ENCODE measurements around the gene PSMD11.

PSMD11 gene

DNA sequence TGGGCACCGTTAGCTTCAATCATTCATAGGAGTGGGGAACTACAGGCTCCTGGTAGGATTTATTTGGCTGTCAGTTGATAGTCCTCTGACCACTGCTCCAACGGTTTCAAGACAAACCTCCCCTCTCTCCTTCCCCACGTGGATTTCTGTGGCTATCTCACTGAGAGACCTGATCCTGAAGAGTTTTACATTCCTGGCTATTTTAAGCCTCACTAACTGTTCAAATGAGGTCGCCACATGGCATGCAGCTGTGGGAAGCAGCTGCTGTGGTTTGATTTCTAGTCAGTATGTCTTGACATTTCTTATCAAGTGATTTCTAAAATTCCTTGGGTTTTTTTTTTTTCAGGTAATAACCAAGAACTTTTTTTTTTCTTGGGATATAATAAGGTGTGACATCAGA is 80.8 kb downstream of the PSMD11 start:
- CTCF ChIA-PET, result interaction anchor here (0.7 kb wide), 1 partner anchor 13 kb away, joined by 3 read pairs; no protein-coding TSS in a partner anchor
- no peak for DNase-seq (ENCODE audit: extremely low spot score)
- POLR2A ChIA-PET, result no interaction called here
- TF ChIP-seq FOXM1 (IDR thresholded peaks at IDR 0.05; ENCODE audit: borderline replicate concordance) (no peak), PKNOX1 (IDR thresholded peaks at IDR 0.05) (no peak), L3MBTL2 (conservative IDR thresholded peaks at IDR 0.05) (no peak), ELF4 (IDR thresholded peaks at IDR 0.05) (no peak), ARNT (IDR thresholded peaks at IDR 0.05) (no peak), TARDBP (IDR thresholded peaks at IDR 0.05) (no peak), ZNF384 (IDR thresholded peaks at IDR 0.05) (no peak), SP1 (IDR thresholded peaks at IDR 0.05) (no peak), LEF1 (IDR thresholded peaks at IDR 0.05; ENCODE audit: borderline replicate concordance) (no peak), SUZ12 (IDR thresholded peaks at IDR 0.05) (no peak), FOXK2 (IDR thresholded peaks at IDR 0.05) (no peak), CTBP1 (IDR thresholded peaks at IDR 0.05; ENCODE audit: borderline replicate concordance) (no peak), BHLHE40 (IDR thresholded peaks at IDR 0.05; ENCODE audit: borderline replicate concordance) (no peak)

GRCh38 chr17:32527146-32527545 is 82.8 kb downstream of the PSMD11 start:
- POLR2A ChIA-PET, result no interaction called here
- DNase-seq (ENCODE audit: extremely low spot score), result no peak
- TF ChIP-seq LEF1 (IDR thresholded peaks at IDR 0.05; ENCODE audit: borderline replicate concordance) (no peak), BHLHE40 (IDR thresholded peaks at IDR 0.05; ENCODE audit: borderline replicate concordance) (no peak), ELF4 (IDR thresholded peaks at IDR 0.05) (no peak), FOXK2 (IDR thresholded peaks at IDR 0.05) (no peak), FOXA1 (IDR thresholded peaks at IDR 0.05) (no peak), TARDBP (IDR thresholded peaks at IDR 0.05) (no peak), L3MBTL2 (conservative IDR thresholded peaks at IDR 0.05) (no peak), CTBP1 (IDR thresholded peaks at IDR 0.05; ENCODE audit: borderline replicate concordance) (no peak), FOXM1 (IDR thresholded peaks at IDR 0.05; ENCODE audit: borderline replicate concordance) (no peak), SUZ12 (IDR thresholded peaks at IDR 0.05) (no peak), ARNT (IDR thresholded peaks at IDR 0.05) (no peak), NFRKB (IDR thresholded peaks at IDR 0.05) (no peak), PKNOX1 (IDR thresholded peaks at IDR 0.05) (no peak)
- CTCF ChIA-PET, result no interaction called here

DNA sequence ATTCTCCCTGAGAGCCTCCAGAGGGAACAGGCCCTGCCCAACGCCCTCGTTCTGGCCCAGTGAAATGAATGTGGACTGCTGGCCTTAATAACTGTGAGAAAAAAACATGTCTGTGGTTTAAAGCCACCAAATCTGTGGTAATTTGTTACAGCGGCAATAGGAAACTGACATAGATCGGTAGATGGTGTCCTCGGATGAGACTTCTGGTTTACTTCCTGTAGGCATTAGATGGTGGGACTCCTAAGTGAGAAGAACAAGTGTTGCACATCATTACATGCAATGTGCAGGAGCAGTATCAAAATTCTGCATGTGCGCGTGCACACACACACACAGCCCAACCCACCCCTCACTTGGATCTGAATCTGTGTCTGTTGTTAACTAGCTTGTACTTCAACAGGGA is 84.5 kb downstream of the PSMD11 start:
- ChIA-PET CTCF (no interaction called here), POLR2A (interaction anchor here (0.7 kb wide), 1 partner anchor 18 kb away, joined by 3 read pairs; no protein-coding TSS in a partner anchor)
- TF ChIP-seq ZNF384 (IDR thresholded peaks at IDR 0.05), result no peak
- no peak for TF ChIP-seq TARDBP (IDR thresholded peaks at IDR 0.05)
- TF ChIP-seq SP1 (IDR thresholded peaks at IDR 0.05), result no peak
- no peak for TF ChIP-seq ELF4 (IDR thresholded peaks at IDR 0.05)
- no peak for TF ChIP-seq PKNOX1 (IDR thresholded peaks at IDR 0.05)
- TF ChIP-seq L3MBTL2 (conservative IDR thresholded peaks at IDR 0.05), result no peak
- no peak for TF ChIP-seq LEF1 (IDR thresholded peaks at IDR 0.05; ENCODE audit: borderline replicate concordance)
- TF ChIP-seq BHLHE40 (IDR thresholded peaks at IDR 0.05; ENCODE audit: borderline replicate concordance), result no peak
- no peak for TF ChIP-seq SUZ12 (IDR thresholded peaks at IDR 0.05)
- no peak for TF ChIP-seq FOXA1 (IDR thresholded peaks at IDR 0.05)
- no peak for TF ChIP-seq NFRKB (IDR thresholded peaks at IDR 0.05)
- no peak for DNase-seq (ENCODE audit: extremely low spot score)

DNA sequence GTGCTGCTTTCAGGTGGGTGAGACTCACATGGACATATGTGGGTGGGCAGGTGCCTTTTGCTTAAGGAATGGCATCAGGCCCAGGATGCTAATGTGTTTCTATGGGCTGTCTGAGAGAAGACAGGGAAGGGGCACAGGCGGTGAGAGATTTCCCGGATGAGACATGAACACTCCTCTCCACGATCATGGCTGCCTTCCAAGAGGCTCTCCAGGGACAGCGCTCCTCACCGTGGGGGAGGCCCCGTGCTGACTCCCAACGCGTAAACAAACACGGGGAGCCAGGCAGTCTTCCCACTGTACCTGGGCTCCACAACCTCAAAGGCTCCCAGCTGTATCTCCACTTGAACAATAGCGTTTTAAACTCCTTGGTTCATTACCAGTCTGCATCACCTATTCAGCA is 85.3 kb downstream of the PSMD11 start:
- TF ChIP-seq ELF4 (IDR thresholded peaks at IDR 0.05) (no peak), FOXM1 (IDR thresholded peaks at IDR 0.05; ENCODE audit: borderline replicate concordance) (no peak), BHLHE40 (IDR thresholded peaks at IDR 0.05; ENCODE audit: borderline replicate concordance) (no peak), FOXK2 (IDR thresholded peaks at IDR 0.05) (no peak), PKNOX1 (IDR thresholded peaks at IDR 0.05) (no peak), L3MBTL2 (conservative IDR thresholded peaks at IDR 0.05) (no peak)
- DNase-seq (ENCODE audit: extremely low spot score), result no peak
- ChIA-PET POLR2A (interaction anchor here (0.7 kb wide), 1 partner anchor 18 kb away, joined by 3 read pairs; no protein-coding TSS in a partner anchor), CTCF (no interaction called here)
